HG03159 (cell line): ENCODE data around the gene NFASC.

Experiments
- ATAC-seq: cut with Tn5 transposase; IDR thresholded peaks from one replicate; pipeline ENCODE4 v1.9.1; 2021; ENCODE audit warnings: mild to moderate bottlenecking, moderate library complexity; ENCODE audit not compliant: unreplicated experiment

Gene NFASC

DNA sequence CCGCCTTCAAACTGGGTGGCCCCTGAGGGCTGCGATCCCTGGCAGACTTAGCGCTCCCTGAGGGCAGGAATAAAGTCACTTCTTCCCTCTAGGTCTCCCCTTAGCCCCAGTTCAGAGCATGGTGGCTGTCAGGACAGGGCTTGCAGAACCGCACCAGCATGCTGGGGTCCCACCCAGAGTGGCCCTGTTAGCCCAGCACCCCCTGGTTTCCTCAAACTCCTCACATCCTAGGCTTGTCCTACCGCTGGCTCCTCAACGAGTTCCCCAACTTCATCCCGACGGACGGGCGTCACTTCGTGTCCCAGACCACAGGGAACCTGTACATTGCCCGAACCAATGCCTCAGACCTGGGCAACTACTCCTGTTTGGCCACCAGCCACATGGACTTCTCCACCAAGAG is 188.2 kb downstream of the NFASC start:
- no peak for ATAC-seq

GRCh38 chr1:205059660-205060059 is 189.0 kb downstream of the NFASC start:
- ATAC-seq: no peak

- ATAC-seq: no peak
Measured at GRCh38 chr1:205060746-205061145, 190.1 kb downstream of the NFASC start.

GRCh38 chr1:205061227-205061626 is 190.6 kb downstream of the NFASC start:
- no peak for ATAC-seq

DNA sequence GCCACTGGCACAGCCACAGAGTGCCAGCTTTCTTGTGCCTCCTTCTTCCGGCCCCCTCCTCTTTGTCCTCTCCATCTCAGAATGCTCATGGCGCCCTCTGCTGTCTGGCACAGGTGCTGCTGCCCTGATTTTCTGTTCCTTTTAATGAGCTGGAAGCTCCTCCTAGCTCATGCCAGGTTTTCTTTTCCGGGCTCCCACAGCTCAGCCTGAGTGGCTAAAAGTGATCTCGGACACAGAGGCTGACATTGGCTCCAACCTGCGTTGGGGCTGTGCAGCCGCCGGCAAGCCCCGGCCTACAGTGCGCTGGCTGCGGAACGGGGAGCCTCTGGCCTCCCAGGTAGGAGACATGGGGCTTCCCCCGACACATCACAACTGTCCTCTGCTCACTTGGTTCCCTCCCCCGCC is 191.0 kb downstream of the NFASC start:
- no peak for ATAC-seq

- ATAC-seq: no peak
Measured at GRCh38 chr1:205062319-205062718, 191.7 kb downstream of the NFASC start.

DNA sequence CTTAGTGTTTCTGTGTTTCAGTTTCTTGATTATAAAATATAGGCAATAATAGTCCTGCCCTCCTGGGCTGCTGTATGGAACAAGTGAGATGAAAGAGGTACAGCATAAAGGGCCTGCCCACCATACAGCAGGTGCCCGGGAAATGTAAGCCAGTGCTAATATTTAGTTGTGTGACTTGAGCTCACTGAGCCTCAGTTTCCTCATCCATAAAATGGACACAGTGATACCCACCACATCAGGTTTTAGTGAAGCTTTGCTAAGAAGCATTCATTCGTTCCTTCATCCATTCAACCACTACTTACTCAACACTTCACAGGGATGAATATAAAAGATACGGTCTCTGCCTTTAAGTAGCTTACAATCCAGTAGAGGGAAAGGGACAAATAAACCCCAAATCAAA is 192.2 kb downstream of the NFASC start:
- ATAC-seq: no peak

DNA sequence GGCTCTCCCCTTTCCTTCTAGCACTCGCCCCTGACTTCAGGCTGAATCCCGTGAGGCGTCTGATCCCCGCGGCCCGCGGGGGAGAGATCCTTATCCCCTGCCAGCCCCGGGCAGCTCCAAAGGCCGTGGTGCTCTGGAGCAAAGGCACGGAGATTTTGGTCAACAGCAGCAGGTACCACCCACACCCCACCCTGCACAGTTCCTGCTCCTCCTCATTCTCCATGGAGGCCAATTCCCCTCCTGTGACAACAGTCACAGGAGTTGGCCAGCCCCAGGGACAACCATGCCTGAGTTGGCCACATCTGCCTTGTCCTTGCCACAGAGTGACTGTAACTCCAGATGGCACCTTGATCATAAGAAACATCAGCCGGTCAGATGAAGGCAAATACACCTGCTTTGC is 193.6 kb downstream of the NFASC start:
- no peak for ATAC-seq

DNA sequence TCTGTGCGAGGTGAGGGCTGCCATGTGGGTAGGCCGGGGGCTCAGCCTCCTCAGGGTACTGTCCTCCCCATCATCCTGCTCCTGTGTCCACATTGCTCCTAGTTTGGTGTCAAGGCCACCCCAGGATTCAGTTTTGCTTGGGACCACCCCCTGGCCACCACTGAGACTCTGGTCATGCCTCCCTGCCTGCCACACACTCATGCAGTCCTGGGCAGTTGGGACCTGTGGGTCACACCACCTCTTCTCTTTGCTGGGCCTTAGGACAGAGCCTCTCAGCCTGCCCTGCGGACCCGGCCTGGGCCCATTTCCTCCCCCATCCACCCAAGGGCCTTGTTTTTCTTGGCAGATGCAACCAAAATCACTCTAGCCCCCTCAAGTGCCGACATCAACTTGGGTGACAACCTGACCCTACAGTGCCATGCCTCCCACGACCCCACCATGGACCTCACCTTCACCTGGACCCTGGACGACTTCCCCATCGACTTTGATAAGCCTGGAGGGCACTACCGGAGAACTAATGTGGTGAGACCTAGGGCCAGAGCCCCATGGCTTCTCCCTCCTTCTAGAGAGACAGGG is 194.2 kb downstream of the NFASC start:
- ATAC-seq: no peak

DNA sequence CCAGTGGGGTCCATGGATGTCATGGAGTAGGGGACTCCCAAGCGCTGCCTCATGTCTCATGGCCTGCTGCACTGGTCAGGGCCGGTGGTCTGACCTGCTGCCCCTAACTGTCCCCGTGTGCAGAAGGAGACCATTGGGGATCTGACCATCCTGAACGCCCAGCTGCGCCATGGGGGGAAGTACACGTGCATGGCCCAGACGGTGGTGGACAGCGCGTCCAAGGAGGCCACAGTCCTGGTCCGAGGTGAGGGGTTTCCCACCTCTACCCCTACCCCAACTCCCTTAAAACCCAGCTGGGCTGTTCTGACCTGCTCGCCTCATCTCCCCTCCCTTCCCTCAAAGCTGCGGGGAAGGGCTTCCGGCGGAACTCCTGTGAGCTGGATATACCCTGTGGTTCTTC is 195.0 kb downstream of the NFASC start:
- no peak for ATAC-seq

DNA sequence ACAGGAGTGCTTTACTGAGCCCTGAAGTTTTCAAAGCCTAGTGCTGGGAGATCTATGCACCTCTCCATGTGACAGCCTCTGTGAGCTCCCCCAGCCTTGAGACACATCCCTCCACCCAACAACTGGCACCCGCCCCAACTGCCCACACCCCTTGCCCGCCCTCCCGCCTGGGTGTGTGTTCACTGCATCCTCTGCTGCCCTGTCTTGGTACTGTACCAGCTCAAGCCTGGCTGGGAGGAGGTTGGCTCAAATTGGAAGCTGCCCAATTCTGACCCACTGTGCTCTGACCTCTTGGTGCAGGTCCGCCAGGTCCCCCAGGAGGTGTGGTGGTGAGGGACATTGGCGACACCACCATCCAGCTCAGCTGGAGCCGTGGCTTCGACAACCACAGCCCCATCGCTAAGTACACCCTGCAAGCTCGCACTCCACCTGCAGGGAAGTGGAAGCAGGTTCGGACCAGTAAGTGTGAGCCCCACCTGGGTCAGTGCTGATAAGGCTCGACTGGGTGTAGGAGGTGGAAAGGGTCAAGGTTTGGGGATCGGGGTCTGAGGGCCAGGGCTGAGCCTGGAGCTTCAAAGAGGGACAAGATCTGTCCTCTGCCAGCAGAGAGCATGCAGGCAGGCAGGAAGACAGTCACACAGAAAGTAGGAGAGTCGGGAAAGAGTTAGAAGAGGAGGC is 195.6 kb downstream of the NFASC start:
- no peak for ATAC-seq

GRCh38 chr1:205067031-205067430 is 196.4 kb downstream of the NFASC start:
- no peak for ATAC-seq

DNA sequence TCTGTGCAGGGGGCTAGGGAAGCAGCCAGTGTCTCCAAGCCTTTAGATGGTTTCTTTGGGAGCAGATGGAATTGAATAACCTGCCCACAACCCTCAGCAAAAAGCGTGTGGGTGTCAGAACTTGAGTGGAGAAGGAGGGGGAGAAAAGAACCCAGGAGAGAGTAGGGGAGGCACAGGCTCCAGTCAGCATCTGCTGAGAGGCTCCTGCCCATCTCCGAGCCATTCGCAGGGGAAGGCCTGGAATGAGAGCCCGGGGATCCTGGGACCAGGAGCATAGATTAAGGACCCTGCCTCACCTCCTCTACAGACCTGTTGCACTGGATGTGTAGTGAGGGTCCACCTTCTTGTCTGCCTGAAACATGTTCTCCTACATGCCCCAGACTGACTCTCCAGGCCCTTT is 197.3 kb downstream of the NFASC start:
- ATAC-seq: no peak

DNA sequence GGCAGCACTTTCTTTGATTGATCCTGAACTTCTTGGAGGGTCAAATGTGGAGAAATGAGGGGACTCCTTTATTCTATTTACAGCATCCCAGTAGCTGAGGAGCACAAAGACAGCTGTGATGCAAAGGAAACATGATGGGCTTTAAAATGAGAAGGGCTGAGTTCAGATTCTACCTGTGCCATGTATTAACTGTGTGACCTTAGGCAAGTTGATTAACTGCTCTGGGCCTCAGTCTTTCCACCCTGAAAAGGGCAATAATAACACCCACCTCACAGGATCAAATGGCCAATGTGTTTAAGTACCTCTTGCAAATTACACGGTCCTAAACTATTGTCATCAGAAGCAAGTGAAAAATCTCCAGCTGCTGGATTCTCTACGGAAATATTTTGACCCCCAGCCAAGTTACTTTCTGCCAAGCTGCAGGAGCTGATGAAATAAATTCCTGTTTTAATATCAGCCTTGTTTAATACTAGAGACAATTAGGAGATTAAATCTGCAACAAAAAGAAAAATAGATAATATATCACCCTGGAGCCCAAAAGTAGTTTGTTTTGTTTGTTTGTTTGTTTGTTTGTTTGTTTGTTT is 197.9 kb downstream of the NFASC start:
- ATAC-seq: no peak

- ATAC-seq: no peak
Measured at GRCh38 chr1:205069371-205070125, 198.9 kb downstream of the NFASC start.

GRCh38 chr1:205071028-205071409 is 200.4 kb downstream of the NFASC start:
- no peak for ATAC-seq

- ATAC-seq: no peak
Measured at GRCh38 chr1:205071801-205072200, 201.1 kb downstream of the NFASC start.

DNA sequence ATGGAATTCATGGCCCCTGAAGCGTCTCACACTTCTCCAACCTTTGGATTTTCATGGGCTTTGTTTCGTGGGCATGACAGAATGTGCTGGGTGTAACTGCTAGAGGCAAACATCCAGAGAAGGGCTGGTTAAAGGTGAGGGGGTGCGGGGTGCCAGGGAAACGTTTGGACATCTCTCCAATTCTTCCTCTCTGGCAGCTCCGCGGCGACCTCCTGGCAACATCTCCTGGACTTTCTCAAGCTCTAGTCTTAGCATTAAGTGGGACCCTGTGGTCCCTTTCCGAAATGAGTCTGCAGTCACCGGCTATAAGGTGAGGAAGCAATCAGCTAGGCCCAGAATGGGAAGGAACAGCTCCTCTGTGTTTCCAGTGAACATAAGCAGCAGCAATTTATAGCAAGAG is 201.6 kb downstream of the NFASC start:
- ATAC-seq: no peak
